ENCODE results near the gene PEX5L.

The PEX5L gene

GRCh38 chr3:179958143-179958542, 78.6 kb downstream of the PEX5L start:
- H3K4me3 ChIP-seq (ENCODE audit: low read length): no peak overlapping the region
- no peak for DNase-seq (ENCODE audit: low read depth)
- TF ChIP-seq, protein P1, sequence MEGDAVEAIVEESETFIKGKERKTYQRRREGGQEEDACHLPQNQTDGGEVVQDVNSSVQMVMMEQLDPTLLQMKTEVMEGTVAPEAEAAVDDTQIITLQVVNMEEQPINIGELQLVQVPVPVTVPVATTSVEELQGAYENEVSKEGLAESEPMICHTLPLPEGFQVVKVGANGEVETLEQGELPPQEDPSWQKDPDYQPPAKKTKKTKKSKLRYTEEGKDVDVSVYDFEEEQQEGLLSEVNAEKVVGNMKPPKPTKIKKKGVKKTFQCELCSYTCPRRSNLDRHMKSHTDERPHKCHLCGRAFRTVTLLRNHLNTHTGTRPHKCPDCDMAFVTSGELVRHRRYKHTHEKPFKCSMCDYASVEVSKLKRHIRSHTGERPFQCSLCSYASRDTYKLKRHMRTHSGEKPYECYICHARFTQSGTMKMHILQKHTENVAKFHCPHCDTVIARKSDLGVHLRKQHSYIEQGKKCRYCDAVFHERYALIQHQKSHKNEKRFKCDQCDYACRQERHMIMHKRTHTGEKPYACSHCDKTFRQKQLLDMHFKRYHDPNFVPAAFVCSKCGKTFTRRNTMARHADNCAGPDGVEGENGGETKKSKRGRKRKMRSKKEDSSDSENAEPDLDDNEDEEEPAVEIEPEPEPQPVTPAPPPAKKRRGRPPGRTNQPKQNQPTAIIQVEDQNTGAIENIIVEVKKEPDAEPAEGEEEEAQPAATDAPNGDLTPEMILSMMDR (IDR thresholded peaks at IDR 0.05; ENCODE audit: insufficient read depth, low read depth, low read length, missing control alignments): no peak

DNA sequence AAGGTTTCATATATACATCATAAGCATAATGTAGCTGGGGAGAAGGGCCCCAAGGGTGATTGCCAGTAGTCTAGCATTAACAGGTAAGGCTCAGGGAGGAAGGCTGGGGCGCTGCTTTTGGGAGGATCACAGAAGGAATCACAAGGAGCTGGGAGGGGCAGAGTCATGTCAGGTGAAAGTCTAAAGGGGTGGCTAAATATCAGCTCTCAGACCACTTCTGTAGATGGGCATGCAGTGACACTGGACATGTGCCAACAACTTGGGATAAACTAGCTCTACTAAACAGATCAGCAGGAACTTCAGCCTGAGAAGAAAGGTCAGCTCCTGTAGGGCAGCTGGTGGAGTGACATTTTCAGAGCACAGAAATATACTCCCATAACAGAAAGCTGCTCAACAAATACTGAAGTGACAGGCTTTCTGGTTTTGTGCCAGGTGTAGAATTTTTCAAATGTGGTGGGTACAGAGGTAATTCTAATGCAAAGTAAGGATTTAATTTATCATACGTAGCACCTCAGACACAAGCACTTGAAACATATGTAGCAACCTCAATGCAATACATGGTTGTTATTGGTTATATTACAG, 79.4 kb downstream of the PEX5L start:
- no peak overlapping the region for H3K4me3 ChIP-seq (ENCODE audit: low read length)
- TF ChIP-seq, protein P1 (IDR thresholded peaks at IDR 0.05; ENCODE audit: insufficient read depth, low read depth, low read length, missing control alignments): no peak

GRCh38 chr3:179956416-179956830, 80.3 kb downstream of the PEX5L start:
- TF ChIP-seq, protein P1 (IDR thresholded peaks at IDR 0.05; ENCODE audit: insufficient read depth, low read depth, low read length, missing control alignments): no peak
- no peak for DNase-seq (ENCODE audit: low read depth)
- H3K4me3 ChIP-seq (ENCODE audit: low read length): no peak overlapping the region

More for the DNA sequence above, 79.4 kb downstream of the PEX5L start:
- no peak for DNase-seq (ENCODE audit: low read depth)

DNA sequence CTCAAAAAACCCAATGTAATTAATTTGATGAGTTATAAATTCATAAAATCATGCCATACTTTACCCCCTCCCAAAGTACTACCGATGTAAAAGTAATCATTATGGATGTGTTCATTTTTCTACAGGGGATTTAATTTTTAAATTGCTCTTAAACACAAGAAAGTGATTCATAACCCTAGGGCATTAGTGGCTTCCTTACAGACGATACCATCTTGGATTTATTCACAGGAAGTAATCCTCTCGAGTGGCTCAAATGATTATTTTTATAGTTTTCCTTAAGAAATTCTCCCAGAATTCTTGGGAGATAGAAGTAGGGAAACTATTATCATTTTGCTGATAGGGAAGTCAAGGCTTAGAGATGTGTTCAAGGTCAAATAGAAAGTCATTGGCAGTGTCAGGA, 80.9 kb downstream of the PEX5L start:
- no peak for DNase-seq (ENCODE audit: low read depth)
- TF ChIP-seq, protein P1 (IDR thresholded peaks at IDR 0.05; ENCODE audit: insufficient read depth, low read depth, low read length, missing control alignments): no peak
- H3K4me3 ChIP-seq (ENCODE audit: low read length): no peak overlapping the region

DNA sequence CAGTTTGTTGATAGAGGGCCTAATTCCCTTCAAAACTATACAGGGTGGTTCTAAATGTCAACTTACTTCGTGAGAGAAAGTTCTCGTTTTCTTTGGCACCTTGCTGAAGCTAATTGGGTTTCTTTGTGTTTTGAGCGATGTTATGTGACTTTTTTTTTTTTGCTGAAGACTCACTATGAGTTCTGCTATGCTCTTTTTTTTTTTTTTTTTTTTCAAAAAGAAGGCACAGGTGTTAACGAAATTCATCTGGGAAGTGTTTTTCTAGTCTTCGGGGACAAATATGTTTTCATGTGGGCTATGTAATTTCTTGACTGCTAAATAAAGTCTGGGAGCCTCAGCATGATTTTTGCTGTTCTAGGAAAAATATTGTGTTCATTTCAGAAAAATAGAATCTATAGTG, 81.5 kb downstream of the PEX5L start:
- DNase-seq (ENCODE audit: low read depth): no peak
- TF ChIP-seq, protein P1 (IDR thresholded peaks at IDR 0.05; ENCODE audit: insufficient read depth, low read depth, low read length, missing control alignments): no peak
- H3K4me3 ChIP-seq (ENCODE audit: low read length): no peak overlapping the region

DNA sequence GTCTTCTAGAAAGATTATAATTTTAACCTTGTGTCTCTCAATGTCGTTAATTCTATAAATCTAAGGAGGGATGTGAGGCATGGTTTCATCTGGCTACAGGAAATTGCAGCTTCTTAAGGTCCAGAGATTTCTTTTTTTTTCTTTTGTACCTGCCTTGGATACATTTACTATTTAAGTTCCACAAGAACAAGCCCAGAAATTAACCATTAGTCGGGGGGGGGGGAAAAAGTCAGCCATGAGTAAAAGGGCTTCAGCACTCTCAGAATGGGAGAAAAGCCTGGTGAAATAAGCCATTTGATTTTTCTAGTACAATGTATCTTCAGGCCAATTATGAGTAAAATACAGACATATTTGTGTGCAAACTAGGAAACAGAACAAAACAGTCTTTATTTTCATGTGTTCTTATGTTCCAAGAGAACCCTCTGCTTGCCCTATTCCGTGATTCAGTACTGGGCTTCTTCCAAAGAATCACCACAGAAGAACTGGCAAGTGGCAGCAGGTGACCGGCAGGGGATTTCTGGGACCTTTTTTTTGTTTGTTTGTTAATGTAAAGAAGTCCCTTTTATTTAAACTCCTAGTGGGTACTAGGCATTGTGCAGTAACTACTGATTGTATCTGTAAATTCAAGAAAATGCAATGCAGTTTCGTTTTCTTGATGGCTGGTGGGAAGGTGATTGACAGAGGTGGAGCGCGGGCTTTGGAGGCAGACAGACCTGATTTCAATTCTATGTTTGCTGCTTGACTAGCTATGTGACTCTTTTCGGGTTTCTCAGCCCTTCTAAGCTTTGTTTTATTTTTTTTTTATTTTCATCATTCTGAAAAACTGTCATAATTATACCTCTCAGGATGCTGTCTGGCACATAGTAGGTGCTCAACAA, 82.5 kb downstream of the PEX5L start:
- no peak overlapping the region for H3K4me3 ChIP-seq (ENCODE audit: low read length)
- DNase-seq (ENCODE audit: low read depth): no peak
- TF ChIP-seq, protein P1 (IDR thresholded peaks at IDR 0.05; ENCODE audit: insufficient read depth, low read depth, low read length, missing control alignments): no peak

All from epithelial cell of esophagus (primary cell).